ENCODE measurements around the gene ZNF536. TPM values are rescaled to one million over a fixed set of nuclear protein-coding genes. Genes with fewer than 3 reads are reported as not detected.

The ZNF536 gene
- total and polyA plus RNA-seq, 9 of the 15 experiments (the other 6 are each of a cell fraction or from before 2014, with no cell fraction given), result not detected

- TF ChIP-seq ZKSCAN1 (IDR thresholded peaks at IDR 0.05; ENCODE audit: low read depth, low read length) (no peak), NELFE (IDR thresholded peaks at IDR 0.05; ENCODE audit: insufficient read depth, insufficient read length) (no peak), SIRT6 (IDR thresholded peaks at IDR 0.05; ENCODE audit: low read depth, low read length) (no peak), HIVEP1 (CRISPR knock-in tag; IDR thresholded peaks at IDR 0.05) (no peak), HCFC1 (IDR thresholded peaks at IDR 0.05; ENCODE audit: low read depth, low read length) (no peak), ZNF280B (CRISPR knock-in tag; IDR thresholded peaks at IDR 0.05) (no peak), CREBBP (IDR thresholded peaks at IDR 0.05; ENCODE audit: low read depth, low read length) (no peak), IRF2 (CRISPR knock-in tag; IDR thresholded peaks at IDR 0.05) (no peak), SRSF7 (optimal IDR thresholded peaks at IDR 0.05; ENCODE audit: low read depth, low read length) (no peak)
- H3K27me3 ChIP-seq (ENCODE audit: control insufficient read depth in 2 of 2, insufficient read depth in 2 of 2, low read length in 2 of 2), result peaks cover 2 to 26% of the 10 kb centered on the region in 2 experiments; a peak in 1 of 5 replicates
- H3K9me1 ChIP-seq (ENCODE audit: control insufficient read depth, insufficient read depth, low read length), result no peaks in the 10 kb centered on the region
- H3K79me2 ChIP-seq (ENCODE audit: control insufficient read depth, insufficient read depth, low read length), result no peaks in the 10 kb centered on the region
- ATAC-seq, result no peak
- H3K27ac ChIP-seq (ENCODE audit: extremely low read depth, low read depth, low read length), result no peak overlapping the region
- H3K4me2 ChIP-seq (ENCODE audit: insufficient read depth, low read length), result no peak overlapping the region
- no peak for DNase-seq (ENCODE audit: extremely low read depth in 1 of 4, low spot score in 3 of 4)
- no peak overlapping the region for H3K4me3 ChIP-seq
- ChIA-PET CTCF (ENCODE audit: low intra/inter-chr PET ratio) (no interaction called here), POLR2A (no interaction called here)
- H3K9ac ChIP-seq (ENCODE audit: insufficient read depth in 1 of 2, low read depth in 2 of 2, low read length in 2 of 2), result no peak overlapping the region
- no peaks in the 10 kb centered on the region for H3K4me1 ChIP-seq (replicated peaks in 1 of 2; ENCODE audit: control insufficient read depth in 2 of 2, insufficient read depth in 2 of 2, low read length in 2 of 2)
- H2AFZ ChIP-seq (ENCODE audit: low read depth, low read length), result no peak overlapping the region
- no peaks in the 10 kb centered on the region for H3K36me3 ChIP-seq (ENCODE audit: control insufficient read depth, insufficient read depth, low read length)
- no TSS peak for BruUV-seq (replicated peaks)
- 1% methylated on average over 5 of the region's 5 CpGs for WGBS (ENCODE audit: insufficient coverage, low coverage, missing lambda C conversion rate)
- in situ Hi-C loops (cut with MboI), result no loop called here
- no peaks in the 10 kb centered on the region for H4K20me1 ChIP-seq (replicated peaks; ENCODE audit: control insufficient read depth, insufficient read depth, low read length)
- no peak for FAIRE-seq
- intact Hi-C loops (cut with micrococcal nuclease), result no loop called here
- no peaks in the 10 kb centered on the region for H3K9me3 ChIP-seq (replicated peaks; ENCODE audit: control insufficient read depth, insufficient read depth, low read depth, low read length)
These were observed 193.5 kb downstream of the ZNF536 start for GRCh38 chr19:30565636-30566035.
